ENCODE data around the gene KLK8.

The KLK8 gene

GRCh38 chr19:51001515-51001914 is at the start of gene KLK8:
Gene KLK8 (minus strand): TSS chr19:51001604. CDS start chr19:51001167, 437 bp downstream.
- DNase-seq (ENCODE audit: low spot score), result no peak

GRCh38 chr19:51047031-51047335 is 45.6 kb upstream of the KLK8 start:
- DNase-seq (ENCODE audit: low spot score), result no peak

- no peak for DNase-seq (ENCODE audit: low spot score)
These were observed 42.9 kb upstream of the KLK8 start for GRCh38 chr19:51044327-51044726.

- DNase-seq (ENCODE audit: low spot score), result no peak
These were observed 42.1 kb upstream of the KLK8 start for GRCh38 chr19:51043497-51043896.

GRCh38 chr19:51040151-51040550 is 38.7 kb upstream of the KLK8 start:
- DNase-seq (ENCODE audit: low spot score), result no peak

- no peak for DNase-seq (ENCODE audit: low spot score)
These were observed 35.1 kb upstream of the KLK8 start for GRCh38 chr19:51036519-51036918.

- no peak for DNase-seq (ENCODE audit: low spot score)
These were observed 33.3 kb upstream of the KLK8 start, which contains the start of gene KLK12 for GRCh38 chr19:51034704-51035103. Gene KLK12 (minus strand): TSS chr19:51035002. CDS start chr19:51034621, 381 bp downstream.

- DNase-seq (ENCODE audit: low spot score), result no peak
These were observed 30.4 kb upstream of the KLK8 start for GRCh38 chr19:51031880-51032225.

- DNase-seq (ENCODE audit: low spot score), result no peak
These were observed 29.9 kb upstream of the KLK8 start for GRCh38 chr19:51031220-51031879.

GRCh38 chr19:51030631-51031030 is 29.2 kb upstream of the KLK8 start:
- DNase-seq (ENCODE audit: low spot score), result no peak

- DNase-seq (ENCODE audit: low spot score), result no peak
These were observed 28.3 kb upstream of the KLK8 start for GRCh38 chr19:51029718-51030117.

GRCh38 chr19:51027873-51028272 is 26.5 kb upstream of the KLK8 start:
- no peak for DNase-seq (ENCODE audit: low spot score)

- no peak for DNase-seq (ENCODE audit: low spot score)
These were observed 25.9 kb upstream of the KLK8 start for GRCh38 chr19:51027126-51027806.

- no peak for DNase-seq (ENCODE audit: low spot score)
These were observed 25.1 kb upstream of the KLK8 start, which contains the start of gene KLK11 for GRCh38 chr19:51026554-51026831. Gene KLK11 (minus strand): TSS chr19:51026616. CDS start chr19:51025631, 985 bp downstream.

- no peak for DNase-seq (ENCODE audit: low spot score)
These were observed 24.6 kb upstream of the KLK8 start for GRCh38 chr19:51025809-51026553.

- no peak for DNase-seq (ENCODE audit: low spot score)
These were observed 24.0 kb upstream of the KLK8 start for GRCh38 chr19:51025401-51025800.

GRCh38 chr19:51024924-51025323 is 23.5 kb upstream of the KLK8 start:
- no peak for DNase-seq (ENCODE audit: low spot score)

- DNase-seq (ENCODE audit: low spot score), result no peak
These were observed 22.5 kb upstream of the KLK8 start for GRCh38 chr19:51023946-51024345.

GRCh38 chr19:51022526-51022925 is 21.1 kb upstream of the KLK8 start:
- no peak for DNase-seq (ENCODE audit: low spot score)

- peak; percentile 25 for DNase-seq (ENCODE audit: low spot score)
These were observed 19.7 kb upstream of the KLK8 start for GRCh38 chr19:51020988-51021651.

- DNase-seq (ENCODE audit: low spot score), result no peak
These were observed 18.1 kb upstream of the KLK8 start, which contains the start of gene KLK10 for GRCh38 chr19:51019544-51019925. Gene KLK10 (minus strand): TSS chr19:51019709. CDS start chr19:51019130, 579 bp downstream.

- no peak for DNase-seq (ENCODE audit: low spot score)
These were observed 17.5 kb upstream of the KLK8 start for GRCh38 chr19:51018745-51019543.
